Endodermal cell (in vitro differentiated cells): ENCODE measurements around the gene ACTL8. TPM values are rescaled to one million over a fixed set of nuclear protein-coding genes. Genes with fewer than 3 reads are reported as not detected.

ENCODE experiments used
- DNase-seq: peaks from one replicate; pipeline ENCODE4 v3.0.0-alpha.2; 2017
- H3K27ac ChIP-seq: 2 replicates; pipeline ENCODE4 v1.5.1; 2013; ENCODE audit warnings: mild to moderate bottlenecking, low read depth, low read length, moderate library complexity
- H3K27me3 ChIP-seq: 2 replicates; pipeline ENCODE4 v1.6.1; 2013; ENCODE audit warnings: mild to moderate bottlenecking, low read length, moderate library complexity; ENCODE audit not compliant: insufficient read depth, control insufficient read depth, poor library complexity, severe bottlenecking
- H3K36me3 ChIP-seq: 2 replicates; pipeline ENCODE4 v1.7.0; 2013; ENCODE audit warnings: mild to moderate bottlenecking, low read length, moderate library complexity; ENCODE audit not compliant: control insufficient read depth, insufficient read depth
- H3K4me1 ChIP-seq: one replicate; pipeline ENCODE4 v1.7.0; 2013; ENCODE audit warnings: low read length; ENCODE audit not compliant: control insufficient read depth, insufficient read depth
- H3K4me3 ChIP-seq: 2 replicates; pipeline ENCODE4 v1.5.1; 2013; ENCODE audit warnings: mild to moderate bottlenecking, low read length, moderate library complexity
- H3K9ac ChIP-seq: 2 replicates; pipeline ENCODE4 v1.6.1; 2013; ENCODE audit warnings: mild to moderate bottlenecking, low read length, moderate library complexity; ENCODE audit not compliant: poor library complexity, severe bottlenecking; ENCODE audit errors: extremely low read depth
- H3K9me3 ChIP-seq: 2 replicates; pipeline ENCODE4 v1.6.1; 2013; ENCODE audit warnings: mild to moderate bottlenecking, low read length, moderate library complexity; ENCODE audit not compliant: control insufficient read depth
- H3K27ac Mint-ChIP-seq: 2 replicates; pipeline ENCODE4 v1.8.0; 2020; ENCODE audit warnings: mixed read lengths
- H3K27me3 Mint-ChIP-seq: 2 replicates; pipeline ENCODE4 v1.8.0; 2021; ENCODE audit warnings: mild to moderate bottlenecking, mixed read lengths; ENCODE audit not compliant: insufficient read depth
- H3K36me3 Mint-ChIP-seq: 2 replicates; pipeline ENCODE4 v1.8.0; 2020; ENCODE audit warnings: low read depth, mixed read lengths
- H3K4me1 Mint-ChIP-seq: 2 replicates; pipeline ENCODE4 v1.8.0; 2020; ENCODE audit warnings: mixed read lengths
- H3K4me3 Mint-ChIP-seq: 2 replicates; pipeline ENCODE4 v1.8.0; 2020; ENCODE audit warnings: mild to moderate bottlenecking, moderate library complexity, mixed read lengths
- H3K9me3 Mint-ChIP-seq: 2 replicates; pipeline ENCODE4 v1.8.0; 2020; ENCODE audit warnings: mild to moderate bottlenecking, mixed read lengths
- WGBS, 2 experiments: methylation state at CpG; one replicate each; pipeline versions ENCODE4 v1.1.5 to v1.1.7; 2013; ENCODE audit warnings: missing lambda C conversion rate in 2 of 2, mixed read lengths in 1 of 2; ENCODE audit not compliant: insufficient coverage in 1 of 2, insufficient read length in 1 of 2; 5-methylcytosine and 5-hydroxymethylcytosine counted together
- total RNA-seq, 2 donors: library from RNA; stranded (reverse); fragmentation: NEBNext Ultra II Directional in 1 of 2; extraction: Animal tissue kit (Norgen Biotek cat#: 25700) in 1 of 2; gene quantifications; 2 replicates in 1 of 2; 3 replicates in 1 of 2; pipeline ENCODE4 v1.2.1, GENCODE V29; 2021
- TF ChIP-seq, protein P1 (sequence below): fragments of 200-600 bp; sonication (generic); conservative IDR thresholded peaks from 2 replicates; pipeline ENCODE4 v1.5.0; 2021; ENCODE audit warnings: antibody characterized with exemption, mild to moderate bottlenecking

ACTL8 gene
- total RNA-seq, 2 donors from 2014 or later = not detected

DNA sequence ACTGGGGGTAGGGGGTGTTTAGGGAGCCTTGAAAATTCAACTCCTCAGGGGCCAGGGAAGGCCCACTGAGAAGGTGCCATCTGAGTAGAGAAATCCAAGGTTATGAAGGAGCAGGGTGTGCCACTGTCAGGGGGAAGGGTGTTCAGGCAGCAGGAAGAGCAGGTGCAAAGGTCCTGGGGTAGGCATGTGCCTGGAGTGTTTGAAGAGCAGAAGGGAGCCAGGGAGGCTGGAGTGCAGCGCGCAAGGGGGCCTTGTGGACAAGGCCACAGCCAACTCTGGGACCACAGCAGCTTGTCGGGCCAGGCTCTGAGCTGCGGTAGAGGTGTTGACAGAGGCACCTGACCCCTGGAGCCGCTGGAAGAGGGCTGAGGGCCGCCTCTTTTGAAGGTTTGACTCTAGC lies 19.3 kb downstream of the ACTL8 start:
- DNase-seq = no peak
- Histone ChIP-seq H3K9me3 (no peaks in the 10 kb centered on the region), H3K27ac (no peak overlapping the region), H3K4me3 (no peak overlapping the region), H3K36me3 (no peaks in the 10 kb centered on the region), H3K9ac (no peak overlapping the region), H3K27me3 (no peaks in the 10 kb centered on the region), H3K4me1 (no peaks in the 10 kb centered on the region)
- Mint-ChIP-seq H3K4me1 (no peaks in the 10 kb centered on the region), H3K27ac (no peak overlapping the region), H3K36me3 (no peaks in the 10 kb centered on the region), H3K27me3 (peaks cover 4% of the 10 kb centered on the region), H3K4me3 (no peak overlapping the region), H3K9me3 (no peaks in the 10 kb centered on the region)
- WGBS, 2 experiments = 90 to 97% methylated on average over 4 to 6 of the region's 6 CpGs
- TF ChIP-seq, protein P1, sequence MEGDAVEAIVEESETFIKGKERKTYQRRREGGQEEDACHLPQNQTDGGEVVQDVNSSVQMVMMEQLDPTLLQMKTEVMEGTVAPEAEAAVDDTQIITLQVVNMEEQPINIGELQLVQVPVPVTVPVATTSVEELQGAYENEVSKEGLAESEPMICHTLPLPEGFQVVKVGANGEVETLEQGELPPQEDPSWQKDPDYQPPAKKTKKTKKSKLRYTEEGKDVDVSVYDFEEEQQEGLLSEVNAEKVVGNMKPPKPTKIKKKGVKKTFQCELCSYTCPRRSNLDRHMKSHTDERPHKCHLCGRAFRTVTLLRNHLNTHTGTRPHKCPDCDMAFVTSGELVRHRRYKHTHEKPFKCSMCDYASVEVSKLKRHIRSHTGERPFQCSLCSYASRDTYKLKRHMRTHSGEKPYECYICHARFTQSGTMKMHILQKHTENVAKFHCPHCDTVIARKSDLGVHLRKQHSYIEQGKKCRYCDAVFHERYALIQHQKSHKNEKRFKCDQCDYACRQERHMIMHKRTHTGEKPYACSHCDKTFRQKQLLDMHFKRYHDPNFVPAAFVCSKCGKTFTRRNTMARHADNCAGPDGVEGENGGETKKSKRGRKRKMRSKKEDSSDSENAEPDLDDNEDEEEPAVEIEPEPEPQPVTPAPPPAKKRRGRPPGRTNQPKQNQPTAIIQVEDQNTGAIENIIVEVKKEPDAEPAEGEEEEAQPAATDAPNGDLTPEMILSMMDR = no peak

DNA sequence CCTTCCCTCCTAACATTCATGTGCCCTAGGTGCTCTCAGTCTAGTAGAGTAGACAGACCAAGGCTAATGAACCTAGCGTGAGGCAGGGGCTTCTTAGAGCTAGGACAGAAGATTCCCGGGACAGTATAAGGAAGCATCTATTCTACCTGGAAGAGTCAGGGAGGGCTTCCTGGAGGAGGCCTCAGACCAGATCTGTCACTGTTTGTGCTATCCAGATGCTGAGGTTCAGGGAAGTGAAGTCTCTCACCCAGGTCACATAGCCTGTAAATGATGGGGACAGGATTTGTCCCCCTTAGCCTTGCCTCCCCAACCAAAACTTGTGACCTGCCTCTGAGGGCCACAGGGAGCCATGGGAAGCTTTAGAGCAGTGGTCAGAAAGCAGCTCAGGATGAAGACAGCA lies 20.7 kb downstream of the ACTL8 start:
- H3K27ac ChIP-seq = no peak overlapping the region
- WGBS, 2 experiments = 95 to 100% methylated on average over 1 to 2 of the region's 2 CpGs
- H3K4me1 ChIP-seq = no peaks in the 10 kb centered on the region
- no peaks in the 10 kb centered on the region for H3K9me3 Mint-ChIP-seq
- no peak overlapping the region for H3K27ac Mint-ChIP-seq
- no peak overlapping the region for H3K4me3 Mint-ChIP-seq
- no peak overlapping the region for H3K9ac ChIP-seq
- no peak for DNase-seq
- no peaks in the 10 kb centered on the region for H3K4me1 Mint-ChIP-seq
- H3K36me3 ChIP-seq = no peaks in the 10 kb centered on the region
- TF ChIP-seq, protein P1 = no peak
- no peak overlapping the region for H3K4me3 ChIP-seq
- H3K36me3 Mint-ChIP-seq = no peaks in the 10 kb centered on the region
- no peaks in the 10 kb centered on the region for H3K27me3 ChIP-seq
- no peaks in the 10 kb centered on the region for H3K9me3 ChIP-seq
- H3K27me3 Mint-ChIP-seq = peaks cover 4% of the 10 kb centered on the region

DNA sequence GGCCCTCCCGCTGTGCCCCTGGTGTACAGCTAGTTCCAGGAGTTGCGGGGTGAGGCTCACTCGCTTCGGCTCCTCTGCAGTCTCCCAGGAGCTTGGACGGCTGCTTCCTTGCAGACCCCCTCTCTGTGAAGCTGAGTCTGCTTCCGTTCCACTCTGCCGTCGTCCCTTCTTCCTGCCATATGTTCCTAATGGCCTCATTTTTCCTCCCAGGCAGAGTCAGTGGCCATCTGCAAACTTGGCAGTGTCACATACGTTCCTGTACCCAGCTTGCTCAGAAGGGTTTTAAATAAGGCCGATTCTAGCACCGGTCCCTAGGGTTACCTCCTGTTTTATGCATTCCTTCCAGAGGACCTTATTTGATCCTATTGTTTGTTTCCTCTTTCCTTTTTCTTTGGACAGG lies 21.3 kb downstream of the ACTL8 start:
- no peak overlapping the region for H3K4me3 ChIP-seq
- Mint-ChIP-seq H3K4me1 (no peaks in the 10 kb centered on the region), H3K9me3 (no peaks in the 10 kb centered on the region), H3K27me3 (peaks cover 4% of the 10 kb centered on the region), H3K36me3 (no peaks in the 10 kb centered on the region), H3K27ac (no peak overlapping the region), H3K4me3 (no peak overlapping the region)
- no peaks in the 10 kb centered on the region for H3K9me3 ChIP-seq
- H3K27me3 ChIP-seq = no peaks in the 10 kb centered on the region
- 87 to 88% methylated on average over 9 to 11 of the region's 11 CpGs for WGBS, 2 experiments
- no peak for DNase-seq
- H3K36me3 ChIP-seq = no peaks in the 10 kb centered on the region
- TF ChIP-seq, protein P1 = no peak
- no peak overlapping the region for H3K27ac ChIP-seq
- no peaks in the 10 kb centered on the region for H3K4me1 ChIP-seq
- no peak overlapping the region for H3K9ac ChIP-seq
